Pons (tissue), 1 donor: ENCODE data around the gene TOMM5.
"Not testable (repeated sequence)": the region's sequence is repeated elsewhere in the genome, so short reads cannot be mapped to it uniquely, and the experiment has no call there.

Experiments
- DNase-seq: peaks from one replicate; pipeline ENCODE4 v3.0.0-alpha.2; 2016; ENCODE audit warnings: low spot score

The TOMM5 gene

DNA sequence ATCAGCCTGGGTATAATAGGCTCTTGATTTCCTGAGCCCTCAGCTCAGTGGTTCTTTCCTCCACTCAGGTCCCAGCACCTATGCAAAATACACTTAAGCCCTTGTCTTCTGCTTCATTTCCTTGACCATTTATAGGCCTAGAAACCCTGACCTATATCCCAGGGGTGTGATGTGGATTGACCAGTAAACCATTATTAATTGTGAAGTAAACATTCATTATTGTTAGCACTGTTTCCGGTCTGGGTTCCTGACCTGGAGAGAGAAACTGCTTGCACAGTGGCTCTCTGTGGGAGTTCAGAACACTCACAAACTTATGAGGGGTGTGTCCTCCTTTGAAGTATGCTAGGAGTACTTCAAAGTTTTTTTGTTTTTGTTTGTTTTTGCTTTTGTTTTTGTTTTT, 19.6 kb upstream of the TOMM5 start:
- DNase-seq = no peak

DNA sequence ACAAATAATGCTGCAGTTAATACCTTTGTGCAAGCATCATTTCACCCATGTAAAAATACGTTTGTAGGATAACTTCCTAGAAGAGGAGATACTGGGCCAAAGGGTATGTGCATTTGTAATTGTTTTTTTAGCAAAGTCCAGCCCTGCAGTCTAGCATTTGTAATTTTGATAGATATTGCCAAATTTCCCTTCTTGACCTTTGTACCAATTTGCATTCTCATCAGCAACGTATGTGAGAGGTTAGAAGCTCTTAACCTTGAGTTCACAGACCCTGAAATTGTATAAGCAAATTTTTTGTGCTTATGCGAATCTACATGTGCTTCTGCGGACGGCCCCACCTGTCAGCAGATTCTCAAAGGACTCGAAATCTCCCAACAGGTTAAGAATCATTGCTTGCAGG, 18.6 kb upstream of the TOMM5 start:
- no peak for DNase-seq

DNA sequence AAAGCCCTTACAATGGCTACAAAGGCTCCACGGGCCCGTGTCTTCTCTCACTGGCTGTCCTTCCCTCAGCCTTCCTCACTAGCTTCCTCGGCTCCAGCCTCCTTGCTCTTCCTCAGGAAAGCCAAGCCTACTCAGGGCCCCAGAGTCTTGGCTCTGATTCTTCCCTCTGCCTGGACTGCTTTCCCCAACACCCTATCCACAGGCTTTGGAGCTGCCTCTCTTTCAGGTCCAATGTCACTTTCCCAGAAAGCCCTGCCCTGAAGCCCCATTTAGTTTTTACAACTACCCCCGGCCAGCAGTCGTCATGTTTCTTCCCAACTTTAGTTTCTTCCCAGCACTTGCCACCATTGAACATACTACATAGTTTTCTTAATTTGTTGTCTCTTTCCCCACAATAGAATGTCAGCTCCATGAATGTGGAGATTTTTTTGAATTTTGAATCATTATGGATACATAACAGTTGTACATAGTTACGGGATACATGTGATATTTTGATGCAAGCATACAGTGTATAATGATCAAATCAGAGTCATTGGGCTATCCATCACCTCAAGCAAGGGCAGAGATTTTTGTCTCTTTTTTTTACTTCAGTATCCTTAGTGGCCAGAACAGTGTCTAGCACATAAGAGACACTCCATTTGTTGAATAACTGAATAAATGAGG, 17.5 kb upstream of the TOMM5 start:
- DNase-seq = no peak

DNA sequence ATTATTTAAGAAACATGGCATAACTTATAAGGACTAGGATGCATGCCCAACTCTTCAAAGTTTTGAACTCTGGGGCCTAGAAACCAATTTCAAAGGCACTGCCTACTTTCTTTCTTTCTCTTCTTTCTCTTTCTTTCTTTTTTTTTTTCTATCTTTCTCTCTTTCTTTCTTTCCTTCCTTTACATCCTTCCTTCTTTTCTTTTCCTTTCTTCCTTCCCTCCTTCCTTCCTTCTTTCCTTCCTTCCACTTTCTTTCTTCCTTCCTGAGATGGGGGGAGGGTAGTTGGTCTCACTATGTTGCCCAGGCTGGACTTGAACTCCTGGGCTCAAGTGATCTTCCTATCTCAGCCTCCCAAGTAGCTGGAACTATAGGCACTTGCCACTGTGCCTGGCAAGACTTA, 15.9 kb upstream of the TOMM5 start:
- no peak for DNase-seq

DNA sequence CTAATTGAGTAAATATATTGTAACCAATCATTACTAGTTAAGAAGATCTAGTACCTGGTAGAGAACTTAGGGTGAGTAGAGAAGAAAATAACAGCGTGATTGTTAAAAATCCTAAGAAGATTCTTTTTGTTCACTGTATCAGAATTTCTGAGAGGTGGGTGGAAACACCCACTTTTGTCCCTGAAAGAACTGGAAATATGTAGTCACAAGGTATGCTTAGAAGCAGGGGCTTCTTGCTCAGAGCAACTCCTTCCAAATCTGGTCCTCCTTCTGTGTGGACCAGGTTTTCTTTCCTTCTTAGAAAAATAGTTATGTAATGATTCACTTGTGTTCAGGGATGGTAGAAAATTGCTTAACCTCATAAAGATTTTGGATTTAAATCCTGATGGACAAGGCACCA, 11.9 kb upstream of the TOMM5 start:
- no peak for DNase-seq

DNA sequence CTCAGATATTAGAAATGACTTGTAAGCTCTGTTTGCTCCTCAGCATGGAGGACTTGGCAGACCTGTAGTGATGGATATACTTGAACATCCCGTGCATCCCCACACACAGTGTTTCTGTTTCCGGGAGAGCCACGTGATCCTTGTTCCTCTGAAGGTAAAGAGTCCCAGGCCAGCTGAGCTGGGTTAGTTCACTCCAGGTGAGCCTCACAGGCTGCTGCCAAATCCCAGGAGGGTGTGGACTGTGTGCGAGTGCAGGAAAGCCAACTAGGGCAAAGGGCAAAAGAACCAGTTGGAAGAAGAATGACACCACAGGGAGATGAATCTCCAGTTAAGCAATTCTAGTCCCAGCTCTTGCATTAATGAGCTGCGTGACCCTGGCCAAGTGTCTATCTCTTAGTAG, 10.4 kb upstream of the TOMM5 start:
- DNase-seq = no peak

DNA sequence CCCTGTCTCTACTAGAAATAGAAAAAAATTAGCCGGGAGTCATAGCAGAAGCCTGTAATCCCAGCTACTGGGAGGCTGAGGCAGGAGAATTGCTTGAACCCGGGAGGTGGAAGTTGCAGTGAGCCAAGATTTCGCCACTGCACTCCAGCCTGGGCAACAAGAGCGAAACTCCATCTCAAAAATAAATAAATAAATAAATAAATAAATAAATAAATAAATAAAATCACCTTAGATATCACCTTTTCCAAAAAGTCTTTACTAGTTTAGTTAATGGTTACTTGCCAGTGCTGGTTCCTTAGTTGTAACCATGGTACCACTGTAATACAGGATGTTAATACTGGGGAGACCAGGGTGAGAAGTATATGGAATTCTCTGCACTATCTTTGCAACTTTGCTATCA, 9.7 kb upstream of the TOMM5 start:
- not testable (repeated sequence) for DNase-seq

DNA sequence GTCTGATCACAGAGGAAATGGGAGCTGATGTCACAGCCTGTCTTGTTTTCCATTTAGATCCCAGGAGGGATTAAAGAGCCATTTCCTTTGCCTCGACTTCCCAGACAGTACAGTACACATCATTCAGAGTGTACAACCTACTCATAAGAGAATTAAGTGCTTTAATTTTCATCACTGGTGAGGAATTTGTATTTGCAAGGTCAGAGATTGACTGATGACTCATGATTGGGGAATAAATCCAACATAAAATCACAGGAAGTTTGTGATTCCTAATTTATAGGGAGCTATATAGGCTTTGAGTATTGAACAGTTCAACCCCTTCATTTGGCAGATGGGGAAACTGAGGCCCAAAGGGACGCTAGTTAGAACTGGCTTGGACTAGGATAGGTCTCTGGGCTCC, 4.1 kb upstream of the TOMM5 start:
- no peak for DNase-seq

DNA sequence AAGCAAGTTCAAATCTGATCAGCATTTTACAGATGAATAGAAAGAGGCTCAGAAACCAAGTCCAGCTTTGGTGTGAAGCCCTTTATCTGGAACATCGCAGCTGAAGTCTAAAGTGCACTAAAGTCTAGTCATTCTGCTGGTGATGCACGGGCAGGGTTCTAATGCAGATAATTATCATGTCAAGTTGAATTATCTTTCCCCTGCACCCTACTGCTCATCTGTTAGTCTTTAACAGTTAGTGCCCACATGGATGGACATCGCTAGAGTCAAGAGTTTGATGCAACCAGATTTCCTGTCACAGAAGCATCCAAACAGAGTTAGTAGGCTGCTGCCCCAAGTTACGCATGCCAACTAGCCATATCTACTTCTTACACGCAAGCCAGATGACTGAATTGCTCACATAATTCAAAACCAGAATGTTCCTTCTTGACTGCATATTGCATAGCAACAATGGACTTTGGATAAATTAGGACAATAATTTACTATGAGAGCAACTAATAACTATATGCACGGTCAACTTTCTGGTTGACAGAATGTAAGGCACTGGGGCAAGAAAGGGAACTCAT, 1.6 kb upstream of the TOMM5 start:
- DNase-seq = no peak

DNA sequence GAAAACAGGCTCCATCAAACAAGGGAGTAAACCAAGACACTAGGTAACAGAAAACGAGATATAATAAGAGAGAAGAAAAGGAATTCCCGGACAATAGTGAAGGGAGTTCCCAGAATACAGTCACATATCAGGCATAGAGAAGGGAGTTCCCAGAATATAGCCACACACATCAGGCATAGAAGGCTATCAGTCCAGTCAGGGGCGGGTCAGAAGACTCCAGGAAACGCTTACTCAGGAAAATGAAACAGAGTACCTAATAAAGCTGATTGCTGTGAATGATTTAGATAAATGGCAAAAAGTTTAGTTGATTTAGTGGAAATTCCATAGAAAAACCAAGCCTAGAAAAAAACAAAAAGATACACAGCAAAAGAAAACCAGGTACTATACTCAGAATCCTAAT, 4.9 kb downstream of the TOMM5 start:
- DNase-seq = no peak

DNA sequence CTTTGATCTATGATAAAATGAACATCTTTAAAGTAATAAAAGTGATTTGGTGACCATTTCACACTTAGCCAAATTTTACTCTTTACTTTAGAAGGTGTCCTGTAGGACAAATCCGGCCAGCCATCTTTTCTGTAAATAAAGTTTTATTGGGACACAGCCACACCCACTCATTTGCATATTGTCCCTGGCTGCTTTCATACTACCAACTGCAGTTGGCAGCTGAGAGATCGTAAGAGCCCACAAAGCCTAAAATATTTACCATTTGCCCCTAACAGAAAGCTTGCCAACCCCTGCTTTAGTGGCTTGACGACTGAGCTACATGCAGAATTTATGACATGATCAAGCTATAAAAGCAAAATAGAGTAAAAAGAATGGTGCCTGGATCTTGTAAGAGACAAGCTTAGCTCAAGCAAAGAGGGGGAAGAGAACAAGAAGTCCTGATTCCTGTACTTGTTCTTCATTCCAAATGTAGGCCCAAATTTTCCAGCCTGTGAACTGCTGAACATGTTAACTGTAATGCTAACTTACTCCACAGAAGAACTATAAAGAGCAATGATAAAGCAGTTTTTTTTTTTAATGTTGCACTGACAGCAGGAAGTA, 8.8 kb downstream of the TOMM5 start:
- DNase-seq = no peak

DNA sequence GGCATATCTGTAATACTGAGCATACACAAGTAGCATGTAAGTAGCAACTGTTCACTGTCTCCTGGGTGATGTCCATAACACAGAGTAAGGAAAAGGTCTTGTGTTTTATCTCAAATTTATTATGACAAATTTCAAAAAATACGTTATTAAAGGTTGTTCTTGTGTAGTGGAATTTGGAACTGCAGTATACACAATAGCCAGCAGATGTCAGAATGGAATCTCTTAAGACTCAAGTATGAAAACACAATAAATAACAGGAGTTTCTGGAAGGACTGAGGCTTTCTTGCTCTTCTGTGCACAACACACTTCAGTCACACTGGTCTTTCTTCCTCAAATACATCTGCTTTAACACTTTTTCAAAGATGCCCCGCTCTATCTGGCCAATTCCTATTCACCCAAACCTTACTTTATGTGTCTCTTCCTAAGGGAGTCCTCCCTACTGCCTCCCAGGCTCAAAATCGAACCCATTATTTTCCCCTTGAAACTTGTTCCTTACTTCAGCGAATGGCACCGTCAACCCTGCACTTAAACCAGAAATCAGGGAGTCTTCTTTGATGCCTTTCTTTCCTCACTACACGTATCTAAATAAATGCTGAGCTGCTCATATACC, 9.7 kb downstream of the TOMM5 start:
- DNase-seq = peak; percentile 85

DNA sequence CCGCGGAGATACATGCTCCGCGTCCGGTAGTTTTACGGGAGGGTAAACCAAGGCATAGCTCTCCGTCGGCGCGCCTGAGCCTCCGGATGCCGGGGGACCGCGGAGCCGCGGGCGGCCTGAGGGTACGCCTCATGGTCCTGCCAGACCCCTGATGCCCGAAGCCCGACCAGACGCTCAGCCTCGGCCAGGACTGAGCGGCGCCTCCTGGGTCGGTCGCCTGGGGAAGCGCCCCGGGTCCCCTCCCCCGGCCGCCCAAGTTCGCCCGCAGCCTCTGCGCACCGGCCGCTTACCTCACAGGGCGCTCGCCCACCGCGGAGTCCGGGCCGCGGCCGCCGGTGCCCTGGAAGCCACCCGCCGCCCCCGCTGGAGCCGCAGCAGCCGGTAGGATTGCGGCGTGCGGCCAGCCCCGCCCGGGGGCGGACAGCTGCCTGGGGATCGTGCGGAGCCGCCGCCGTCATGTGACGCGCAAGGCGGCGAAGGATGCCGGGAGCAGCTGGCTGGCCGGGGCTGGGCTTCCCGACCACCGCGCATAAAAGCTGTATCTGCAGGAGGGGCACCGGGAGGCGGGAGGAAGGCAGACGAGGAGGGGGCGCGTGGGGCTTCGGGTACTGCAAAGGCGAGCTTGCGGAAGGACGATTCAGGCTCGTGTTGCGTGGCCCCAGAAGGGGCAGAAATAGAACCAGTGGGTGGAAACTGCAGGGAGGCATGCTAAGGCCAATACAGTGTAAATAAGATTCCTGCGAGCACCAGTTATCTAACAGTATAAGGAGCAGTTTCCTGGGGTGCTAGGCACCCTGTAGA, 16.3 kb downstream of the TOMM5 start, which contains the start of gene FBXO10:
Gene FBXO10, minus strand, starts transcription at position 460 of the 801 bp plus-strand sequence. CDS start 34,612 bp downstream, outside the sequence.
- DNase-seq = peak; percentile 42

DNA sequence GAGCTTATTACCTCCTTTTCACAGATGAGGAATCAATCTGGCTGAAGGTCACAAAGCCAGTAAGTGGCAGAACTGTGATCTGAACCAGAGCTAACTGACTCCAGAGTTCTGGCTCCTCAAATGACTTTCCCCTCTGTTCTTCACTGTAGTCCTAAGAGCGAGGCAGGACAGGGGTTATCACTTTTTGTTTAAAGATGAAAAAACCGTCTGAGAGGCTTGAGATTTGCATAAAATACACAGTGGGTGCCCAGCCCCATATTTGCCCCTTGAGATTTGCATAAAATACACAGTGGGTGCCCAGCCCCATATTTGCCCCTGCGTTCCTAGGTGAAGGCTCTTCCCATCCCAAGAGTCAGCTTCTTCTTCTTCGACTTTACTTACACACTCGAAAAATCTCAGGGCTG, 16.9 kb downstream of the TOMM5 start:
- no peak for DNase-seq

DNA sequence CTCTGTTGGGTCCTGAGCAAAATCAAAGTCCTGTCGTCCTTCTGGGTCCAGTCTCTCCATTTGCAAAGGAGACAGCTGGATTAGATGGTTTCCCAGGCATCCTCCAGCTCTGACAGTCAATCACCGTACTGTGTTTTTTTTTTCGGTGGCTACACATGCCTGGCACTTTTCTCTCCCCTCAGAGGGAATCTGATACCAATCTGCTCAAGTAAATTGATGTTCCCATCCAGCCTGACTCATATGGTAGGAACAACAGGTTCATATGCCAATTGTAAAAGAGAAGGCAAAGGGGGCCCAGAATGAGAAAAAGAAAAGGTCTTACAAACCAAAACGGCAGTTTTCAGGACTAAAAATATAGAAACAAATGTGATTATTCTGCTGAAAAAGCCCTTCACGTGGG, 17.4 kb downstream of the TOMM5 start:
- DNase-seq = no peak

DNA sequence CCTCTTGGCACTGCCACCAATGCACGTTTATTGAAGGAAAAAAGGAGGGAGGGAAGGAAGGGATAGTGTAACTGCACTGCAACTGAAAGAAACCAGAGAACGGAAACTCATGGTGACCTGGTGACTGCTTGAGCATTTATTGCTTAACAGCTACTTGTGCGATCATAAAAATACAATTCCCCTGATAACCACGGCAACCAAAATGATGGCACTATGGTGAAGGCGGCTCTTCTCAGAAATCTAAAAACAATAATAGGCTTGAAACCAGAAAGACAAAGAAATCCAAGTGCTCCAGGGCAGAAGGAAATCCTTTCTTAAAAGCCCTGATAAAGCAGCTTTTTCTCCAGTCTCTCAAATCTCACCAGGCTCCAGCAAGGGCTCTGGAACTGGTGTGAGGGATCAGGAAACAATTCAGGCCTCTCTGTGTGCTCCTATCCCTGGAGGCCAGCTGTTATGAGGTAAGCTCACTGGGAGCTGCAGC, 18.1 kb downstream of the TOMM5 start:
- DNase-seq = no peak

DNA sequence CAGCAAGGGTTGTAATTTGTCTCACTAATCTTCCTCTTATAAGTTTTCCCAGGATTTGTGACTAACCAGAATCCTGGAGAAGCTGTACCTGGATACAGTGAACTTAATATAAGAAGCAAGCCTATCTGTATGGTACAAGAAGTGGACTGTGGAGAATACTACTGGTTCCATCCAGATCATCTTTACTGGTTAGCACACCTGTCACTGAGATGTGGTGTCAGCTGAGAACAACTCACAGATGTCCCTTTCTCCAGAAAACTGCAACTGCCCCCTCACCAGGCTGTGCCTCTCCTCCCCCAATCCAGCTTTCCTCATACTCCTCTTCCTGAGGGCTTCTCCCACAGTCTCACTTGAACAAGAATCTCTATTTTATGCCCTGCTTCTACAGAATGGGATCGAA, 21.1 kb downstream of the TOMM5 start:
- DNase-seq = no peak

DNA sequence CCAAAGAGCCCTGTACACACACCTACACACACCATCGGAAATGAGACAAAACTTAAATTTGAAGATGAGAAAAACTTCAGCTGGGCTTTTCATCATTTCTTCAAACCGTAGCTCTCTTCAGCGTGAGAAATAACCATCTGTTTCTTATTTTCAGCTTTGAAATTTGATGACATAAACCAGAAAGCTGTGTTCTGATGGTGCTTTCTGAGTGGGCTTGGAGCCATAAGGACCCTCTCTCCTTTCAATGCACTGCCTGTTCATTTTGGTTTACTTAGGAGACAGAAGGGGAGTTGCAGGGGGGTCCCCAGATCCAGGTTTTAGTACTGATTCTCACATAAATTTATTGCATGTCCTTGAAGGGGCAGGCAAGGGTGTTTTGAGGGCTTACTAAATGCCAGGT, 25.7 kb downstream of the TOMM5 start:
- no peak for DNase-seq

DNA sequence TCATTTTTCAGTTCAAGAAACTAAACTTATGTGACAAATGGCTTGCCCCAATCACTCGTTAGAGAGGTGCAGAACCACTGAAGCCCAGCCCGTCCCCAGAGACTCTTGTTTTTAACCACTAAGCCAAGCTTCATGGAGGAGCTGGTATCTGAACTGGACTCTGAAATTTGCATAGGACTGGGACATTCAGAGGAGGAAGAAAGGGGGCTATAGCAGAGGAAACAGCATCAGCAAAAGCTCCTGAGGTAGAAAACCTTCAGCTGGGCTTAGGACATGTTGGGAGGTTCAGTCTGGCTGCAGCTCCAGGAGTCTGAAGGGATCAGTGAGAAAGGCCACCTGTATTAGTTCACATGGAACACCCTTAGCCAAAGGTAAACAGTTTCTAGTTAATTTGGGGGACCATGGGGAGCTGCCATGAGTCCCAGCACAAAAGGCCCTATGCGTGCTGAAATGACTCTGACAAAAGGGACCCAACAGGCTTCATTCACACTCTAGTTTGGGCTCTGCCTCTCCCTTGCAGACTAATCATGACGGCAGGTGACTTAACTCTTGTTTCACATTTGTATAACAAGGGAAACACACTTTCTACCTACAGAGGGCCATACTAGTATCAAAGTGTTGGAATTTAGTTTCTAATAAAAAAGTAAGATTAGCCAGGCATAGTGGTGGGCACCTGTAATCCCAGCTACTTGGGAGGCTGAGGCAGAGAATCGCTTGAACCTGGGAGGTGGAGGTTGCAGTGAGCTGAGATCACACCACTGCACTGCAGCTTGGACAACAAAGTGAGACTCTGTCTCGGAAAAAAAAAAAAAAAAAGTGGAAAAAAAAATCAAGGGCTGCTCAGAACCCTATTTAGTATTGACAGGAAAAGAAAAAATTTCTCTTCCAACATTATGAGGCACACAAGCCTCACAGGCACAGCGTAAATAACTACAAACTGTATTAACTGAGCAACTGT, 26.5 kb downstream of the TOMM5 start:
- no peak for DNase-seq

DNA sequence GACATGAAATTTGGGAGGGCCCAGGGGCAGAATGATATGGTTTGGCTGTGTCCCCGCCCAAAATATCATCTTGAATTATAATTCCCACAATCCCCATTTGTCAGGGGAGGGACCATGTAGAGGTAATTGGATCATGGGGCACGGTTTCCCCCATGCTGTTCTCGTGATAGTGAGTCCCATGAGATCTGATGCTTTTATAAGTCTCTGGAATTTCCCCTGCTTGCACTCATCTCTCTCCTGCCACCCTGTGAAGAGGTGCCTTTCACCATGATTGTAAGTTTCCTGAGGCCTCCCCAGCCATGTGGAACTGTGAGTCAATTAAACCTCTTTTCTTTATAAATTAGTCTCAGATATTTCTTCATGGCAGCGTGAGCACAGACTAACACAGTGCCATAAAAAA, 27.5 kb downstream of the TOMM5 start:
- DNase-seq = no peak
